Heart right ventricle (tissue), 16 donors: Measurements from ENCODE around the gene IRAK3. TPM values are rescaled to one million over a fixed set of nuclear protein-coding genes. Genes with fewer than 3 reads are reported as not detected.
A peak's percentile ranks its signal among the peaks of the same experiment; 100 is the strongest.

ENCODE experiments used
- ATAC-seq, 8 donors: fragments of 200-7000 bp; cut with Tn5 transposase; one replicate each; pipeline ENCODE4 v1.9.1; 2020; ENCODE audit warnings: mild to moderate bottlenecking in 8 of 8, moderate library complexity in 8 of 8, moderate number of reproducible peaks in 1 of 8
- DNase-seq, 2 donors: peaks; one replicate each; pipeline ENCODE4 v3.0.0-alpha.2; 2020
- H3K27ac ChIP-seq, 10 donors: fragments of 200-600 bp; sonication (generic) in 2 of 10; one replicate each; pipeline versions ENCODE4 v1.5.0 to v1.8.0; 2020 to 2022; ENCODE audit warnings: mild to moderate bottlenecking in 3 of 10
- H3K27me3 ChIP-seq, 7 donors: fragments of 200-600 bp; one replicate each; pipeline ENCODE4 v1.8.0; 2021 to 2022; ENCODE audit warnings: mild to moderate bottlenecking in 2 of 7
- H3K36me3 ChIP-seq, 9 donors: fragments of 200-600 bp; sonication (generic) in 1 of 9; one replicate each; pipeline versions ENCODE4 v1.5.0 to v1.8.0; 2020 to 2022; ENCODE audit warnings: mild to moderate bottlenecking in 2 of 9
- H3K4me1 ChIP-seq, 9 donors: fragments of 200-600 bp; sonication (generic) in 1 of 9; one replicate each; pipeline versions ENCODE4 v1.5.0 to v1.8.0; 2020 to 2022; ENCODE audit warnings: mild to moderate bottlenecking in 4 of 9
- H3K4me3 ChIP-seq, 10 donors: fragments of 200-600 bp; sonication (generic) in 2 of 10; one replicate each; pipeline versions ENCODE4 v1.5.0 to v1.8.0; 2020 to 2022; ENCODE audit warnings: mild to moderate bottlenecking in 7 of 10, moderate library complexity in 2 of 10
- H3K9me3 ChIP-seq, 11 donors: fragments of 200-600 bp in 10 of 11; sonication (generic) in 2 of 11; one replicate each; pipeline versions ENCODE4 v1.5.0 to v1.8.0; 2013 to 2022; ENCODE audit warnings: mild to moderate bottlenecking in 2 of 11, control low read depth in 1 of 11, moderate library complexity in 1 of 11
- WGBS, 2 donors: extraction: QIAGEN DNeasy Blood & Tissue Kit; methylation state at CpG; one replicate each; pipeline ENCODE4 v1.1.7; 2013; ENCODE audit warnings: inconsistent platforms in 1 of 2; 5-methylcytosine and 5-hydroxymethylcytosine counted together
- intact Hi-C, 10 donors: fragments of 100-400 bp; cut with DNase I; formaldehyde crosslinking; loops; one replicate each; pipeline versions ENCODE4 v1.11.1 to v1.14.2; 2022
- polyA plus RNA-seq, 2 donors: library from polyadenylated mRNA; stranded (reverse); fragments of 200-250 nt; gene quantifications; one replicate each; pipeline ENCODE4 v1.2.3, GENCODE V29; 2013
- total RNA-seq, 10 donors: library from RNA; stranded (reverse); fragmentation: NEBNext Ultra II Directional in 3 of 10; extraction: Animal tissue kit (Norgen Biotek cat#: 25700) in 3 of 10; gene quantifications; one replicate each; pipeline versions ENCODE4 v1.2.1 to v1.2.4, GENCODE V29; 2021 to 2023
- TF ChIP-seq, protein P1 (sequence below), 9 donors: fragments of 200-600 bp; sonication (generic) in 2 of 9; IDR thresholded peaks; one replicate each; pipeline versions ENCODE4 v1.5.0 to v1.8.0; 2021 to 2022; ENCODE audit warnings: antibody characterized with exemption in 9 of 9, mild to moderate bottlenecking in 5 of 9, moderate library complexity in 1 of 9
- donor health status: Arrhythmogenic right ventricular cardiomyopathy.
- donor health status: ischemic (EF 13 %, LVEDD 7.1; RV severe dilation, severe dysfunction).
- donor health status: healthy with polysubstance abuse.
- donor health status: DM: no; HTN: yes; CAD: no.
- donor health status: DM: no; HTN: no; CAD: no.
- donor health status: ischemic (EF 25% LVEDD 6.9; RV normal size, moderate dysfunction).
- donor health status: ischemic (EF 25% LVEDD 5.7; RV mildly dilated, moderate dysfunction).
- donor health status: healthy.
- donor health status: DM: yes; HTN: yes; CAD: no.
- donor health status: Ischemic cardiomyopathy.
- donor health status: ischemic (EF 35%, LVEDD 5.7; RV mildly dilated, moderate dysfunction).
- donor health status: nonischemic (EF 11% LVEDD 7.7; RV severe dilation, severe dysfunction).
- donor health status: DM: yes; HTN: yes; CAD: no.
- donor health status: PGD.
- donor health status: ischemic (EF 29% LVEDD 5.4; RV normal size, mild dysfunction).
- donor health status: nonischemic (EF 23%, LVEDD 6.1; RV moderate dilation, normal function).

The IRAK3 gene
- total and polyA plus RNA-seq, 12 donors: 2.8 to 9.3 (median 4.3) TPM

DNA sequence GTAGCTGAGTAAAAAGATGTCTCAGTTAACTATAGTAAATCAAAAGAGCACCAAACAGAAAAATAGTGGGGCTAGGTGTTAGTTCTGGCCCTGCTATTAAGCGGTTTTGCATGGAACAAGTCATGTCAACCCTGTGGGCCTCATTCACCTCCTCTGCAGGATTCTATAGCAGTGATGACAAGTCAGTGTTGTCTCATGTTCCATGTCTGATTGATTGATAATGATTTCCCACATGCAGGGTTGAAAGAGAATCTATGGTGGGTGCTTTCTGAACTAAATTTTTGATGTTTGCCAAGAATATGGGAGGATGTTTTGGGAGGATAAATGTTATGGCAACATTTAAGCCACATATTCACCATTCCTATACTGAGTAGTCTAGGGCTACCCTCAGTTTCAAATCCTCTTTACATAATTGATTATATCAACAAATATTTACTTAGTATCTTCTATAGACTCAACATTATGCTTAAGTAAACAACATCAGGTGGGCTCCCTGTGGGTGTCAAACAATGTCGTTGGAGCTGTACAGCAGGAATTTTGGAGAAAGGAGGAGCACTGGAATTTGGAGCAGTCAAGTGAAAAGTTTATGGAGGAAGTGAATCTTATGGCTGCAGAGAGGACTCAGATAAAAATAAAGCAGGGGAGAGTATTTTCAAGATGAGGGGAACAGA, 48.6 kb downstream of the IRAK3 start:
- Histone ChIP-seq H3K36me3 (peaks cover 0 to 10% (median 0%) of the 10 kb centered on the region in 9 donors), H3K27me3 (no peaks in the 10 kb centered on the region), H3K9me3 (no peaks in the 10 kb centered on the region), H3K27ac (peak overlapping the region in 1 of 10 donors; percentile 50), H3K4me3 (no peak overlapping the region), H3K4me1 (peaks cover 0 to 86% (median 7%) of the 10 kb centered on the region in 9 donors)
- TF ChIP-seq, protein P1, sequence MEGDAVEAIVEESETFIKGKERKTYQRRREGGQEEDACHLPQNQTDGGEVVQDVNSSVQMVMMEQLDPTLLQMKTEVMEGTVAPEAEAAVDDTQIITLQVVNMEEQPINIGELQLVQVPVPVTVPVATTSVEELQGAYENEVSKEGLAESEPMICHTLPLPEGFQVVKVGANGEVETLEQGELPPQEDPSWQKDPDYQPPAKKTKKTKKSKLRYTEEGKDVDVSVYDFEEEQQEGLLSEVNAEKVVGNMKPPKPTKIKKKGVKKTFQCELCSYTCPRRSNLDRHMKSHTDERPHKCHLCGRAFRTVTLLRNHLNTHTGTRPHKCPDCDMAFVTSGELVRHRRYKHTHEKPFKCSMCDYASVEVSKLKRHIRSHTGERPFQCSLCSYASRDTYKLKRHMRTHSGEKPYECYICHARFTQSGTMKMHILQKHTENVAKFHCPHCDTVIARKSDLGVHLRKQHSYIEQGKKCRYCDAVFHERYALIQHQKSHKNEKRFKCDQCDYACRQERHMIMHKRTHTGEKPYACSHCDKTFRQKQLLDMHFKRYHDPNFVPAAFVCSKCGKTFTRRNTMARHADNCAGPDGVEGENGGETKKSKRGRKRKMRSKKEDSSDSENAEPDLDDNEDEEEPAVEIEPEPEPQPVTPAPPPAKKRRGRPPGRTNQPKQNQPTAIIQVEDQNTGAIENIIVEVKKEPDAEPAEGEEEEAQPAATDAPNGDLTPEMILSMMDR (IDR thresholded peaks at IDR 0.05): no peak
- 77 to 78% methylated on average over 2 of the region's 2 CpGs for WGBS, 2 donors
- DNase-seq: no peak
- intact Hi-C loops: loop anchor here in 5 of 10 donors (10.0 kb wide), 4 partner anchors 53 to 93 kb away; partner anchors contain the start of genes IRAK3 (in 1 of the 5) and TMBIM4 (in 1 of the 5)
- no peak for ATAC-seq

DNA sequence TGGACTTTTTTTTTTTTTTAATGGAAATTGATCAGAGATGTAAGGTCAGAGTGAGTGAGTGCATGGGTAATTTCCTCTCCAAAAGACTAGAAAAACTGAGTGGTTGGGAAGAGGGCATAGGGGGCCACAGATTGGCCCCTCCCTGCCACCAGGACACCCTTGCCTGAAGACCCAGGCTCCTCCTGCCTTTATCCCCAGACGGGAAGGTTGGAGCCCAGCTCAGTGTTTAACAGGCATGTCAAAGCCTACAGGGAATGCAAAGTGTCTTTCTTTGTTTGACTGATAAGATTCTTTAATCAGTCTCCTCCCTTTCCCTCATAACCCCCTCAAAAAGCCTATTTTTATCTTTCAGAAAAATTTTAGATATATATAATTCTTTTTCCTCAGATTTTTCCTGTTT, 50.3 kb downstream of the IRAK3 start:
- Histone ChIP-seq H3K27me3 (no peaks in the 10 kb centered on the region), H3K4me3 (no peak overlapping the region), H3K27ac (peak overlapping the region in 1 of 10 donors; percentile 79), H3K4me1 (peaks cover 0 to 81% (median 5%) of the 10 kb centered on the region in 9 donors), H3K9me3 (no peaks in the 10 kb centered on the region), H3K36me3 (peaks cover 0 to 25% (median 0%) of the 10 kb centered on the region in 9 donors)
- TF ChIP-seq, protein P1 (IDR thresholded peaks at IDR 0.05): no peak
- DNase-seq (no peak), ATAC-seq (no peak)
- 70 to 71% methylated on average over 1 of the region's 1 CpG for WGBS, 2 donors
- intact Hi-C loops: loop anchor here in 5 of 10 donors (10.0 kb wide), 4 partner anchors 54 to 94 kb away; partner anchors contain the start of genes IRAK3 (in 1 of the 5) and TMBIM4 (in 1 of the 5)

DNA sequence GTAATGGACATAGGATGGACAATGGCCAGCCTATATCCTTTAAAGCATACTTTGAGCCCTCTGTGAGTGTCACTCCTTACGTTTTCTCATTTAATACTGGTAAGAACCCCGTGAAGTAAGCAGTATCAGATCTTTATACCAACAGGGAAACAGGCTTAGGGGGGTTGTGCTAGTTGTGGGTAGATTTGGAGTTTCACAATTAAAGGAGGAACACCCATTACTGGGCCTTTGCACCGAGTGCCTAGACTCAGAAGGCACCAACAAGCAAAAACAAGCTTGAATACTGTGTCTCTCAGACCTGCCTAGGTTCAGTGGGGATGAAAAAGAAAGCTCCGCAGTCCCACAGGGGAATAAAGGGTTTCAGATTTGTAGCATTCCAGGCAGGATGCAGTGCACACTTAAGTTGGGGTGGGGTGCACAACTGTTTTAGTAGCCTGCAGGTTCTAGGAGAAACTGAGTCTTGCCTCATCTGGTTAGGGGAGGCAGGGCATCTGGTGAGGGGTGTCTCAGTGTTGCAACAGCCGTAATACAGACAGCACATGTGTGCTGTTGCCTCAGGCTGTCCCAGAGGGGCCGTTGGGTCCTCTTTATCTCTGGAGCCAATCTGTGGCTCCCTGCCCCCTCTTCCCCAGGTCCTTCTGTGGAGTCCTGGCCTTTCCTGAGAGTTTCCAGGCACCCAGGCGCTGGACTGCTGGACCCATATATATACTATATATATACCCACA, 51.2 kb downstream of the IRAK3 start:
- TF ChIP-seq, protein P1 (IDR thresholded peaks at IDR 0.05): no peak
- intact Hi-C loops: loop anchor here in 1 of 10 donors (10.0 kb wide), 1 partner anchor 95 kb away; no protein-coding TSS in a partner anchor
- peaks cover 0 to 35% (median 0%) of the 10 kb centered on the region in 9 donors for H3K36me3 ChIP-seq
- H3K9me3 ChIP-seq: no peaks in the 10 kb centered on the region
- no peaks in the 10 kb centered on the region for H3K27me3 ChIP-seq
- H3K27ac ChIP-seq: peak overlapping the region in 1 of 10 donors; percentile 79
- ATAC-seq: no peak
- no peak for DNase-seq
- WGBS, 2 donors: 84 to 85% methylated on average over 7 of the region's 7 CpGs
- peaks cover 0 to 75% (median 0%) of the 10 kb centered on the region in 9 donors for H3K4me1 ChIP-seq
- no peak overlapping the region for H3K4me3 ChIP-seq
